NK-92 treated with Interleukin-12 subunit alpha and Interleukin-12 subunit beta, amount 100 ng/mL, for 24 hours (cell line): ENCODE results near the gene BPHL.
A peak's percentile ranks its signal among the peaks of the same experiment; 100 is the strongest.
"Not testable (repeated sequence)": the region's sequence is repeated elsewhere in the genome, so short reads cannot be mapped to it uniquely, and the experiment has no call there.

ENCODE experiments used
- DNase-seq: peaks from one replicate; lab custom pipeline; 2025; lab: John Stamatoyannopoulos, UW

Gene BPHL

DNA sequence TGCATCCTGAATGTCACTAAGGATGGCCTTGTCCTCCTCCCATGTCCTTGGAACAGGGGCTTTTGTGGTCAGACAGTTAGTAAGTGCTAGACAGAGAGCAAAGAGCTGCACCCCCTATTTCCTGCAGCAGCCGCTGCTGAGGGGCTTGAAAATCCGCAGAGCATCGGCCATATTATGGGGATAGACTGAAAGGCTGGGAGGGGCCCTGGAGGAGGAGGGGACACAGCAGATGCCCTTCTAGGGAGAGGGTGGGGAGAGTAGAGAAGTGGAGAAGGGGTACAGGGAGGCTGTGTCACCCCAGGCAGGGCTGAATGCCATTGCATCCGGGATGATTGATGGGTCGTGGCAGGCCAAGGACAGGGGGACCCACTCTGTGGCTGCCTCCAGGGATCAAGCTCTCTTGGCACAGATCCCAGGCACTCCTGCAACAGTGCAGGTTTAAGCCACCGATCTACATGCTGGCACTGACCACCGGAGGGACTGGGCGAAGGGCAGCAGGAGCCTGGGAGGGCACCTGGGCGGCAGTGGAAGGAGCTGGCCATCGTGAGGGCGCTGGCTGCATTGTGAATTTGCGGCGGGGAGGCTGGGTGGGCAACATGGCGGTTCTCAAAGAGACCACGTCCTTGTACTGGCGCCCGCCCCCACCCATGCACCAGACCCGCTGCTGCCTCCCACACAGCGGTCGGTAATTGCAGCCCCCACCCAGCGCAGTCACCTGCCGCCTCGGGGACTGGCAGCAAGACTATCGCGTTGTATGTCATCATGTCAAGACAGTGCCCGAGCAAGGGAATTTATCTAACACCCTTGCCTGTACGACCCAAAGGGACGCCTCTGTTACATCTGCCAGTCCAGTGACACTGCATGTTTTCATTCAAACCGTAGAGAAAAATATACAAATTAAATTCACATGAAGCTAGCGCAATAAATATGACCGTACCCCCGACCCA lies 37.9 kb downstream of the BPHL start:
- DNase-seq: not testable (repeated sequence)

DNA sequence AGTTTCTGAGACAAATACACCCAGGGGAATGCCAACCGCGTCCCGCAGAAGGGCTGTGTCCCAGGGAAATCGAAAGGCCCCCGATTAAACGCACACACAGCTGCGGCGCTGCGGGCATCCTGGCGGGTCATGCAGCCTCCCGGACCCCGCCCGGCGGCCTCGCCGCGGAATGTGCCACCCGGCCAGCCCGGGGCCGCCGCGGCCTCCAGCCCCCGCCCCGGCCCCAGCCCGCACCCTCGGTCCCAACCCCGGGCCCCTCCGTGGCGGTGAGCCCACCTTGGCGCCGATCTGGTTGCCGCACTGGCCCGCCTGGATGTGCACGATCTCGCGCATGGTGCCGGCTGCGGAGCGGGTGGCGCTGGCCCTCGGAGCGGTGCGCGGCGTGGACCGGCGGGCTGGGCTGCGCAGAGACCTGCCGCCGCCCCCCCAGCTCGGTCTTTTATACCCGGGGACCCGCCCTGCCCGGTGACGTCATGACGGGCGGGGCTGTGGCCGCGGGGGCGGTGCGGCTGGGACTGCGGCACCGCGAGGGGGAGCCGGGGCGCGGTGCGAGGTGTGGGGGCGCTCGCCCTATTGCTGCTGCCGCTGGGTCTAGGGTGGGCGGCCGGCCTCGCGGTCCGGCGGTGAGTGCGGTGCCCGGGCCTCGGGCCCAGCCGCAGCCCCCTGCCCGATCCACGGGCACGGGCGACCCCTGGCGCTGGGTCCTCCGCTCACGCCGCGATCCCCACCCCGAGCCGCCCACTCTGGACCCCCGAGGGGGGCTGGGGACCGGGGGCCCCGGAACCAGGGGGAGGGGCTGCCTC lies 38.8 kb downstream of the BPHL start, which contains the start of gene TUBB2A:
Gene TUBB2A, minus strand, starts transcription at position 414 of the 803 bp plus-strand sequence. Its CDS starts 81 bp downstream, at position 333.
- peak; percentile 27 for DNase-seq

- no peak for DNase-seq
Measured at GRCh38 chr6:3159805-3160781, 41.6 kb downstream of the BPHL start.

- no peak for DNase-seq
Measured at GRCh38 chr6:3162067-3162497, 43.6 kb downstream of the BPHL start.

GRCh38 chr6:3162565-3163247 lies 44.2 kb downstream of the BPHL start:
- no peak for DNase-seq

DNA sequence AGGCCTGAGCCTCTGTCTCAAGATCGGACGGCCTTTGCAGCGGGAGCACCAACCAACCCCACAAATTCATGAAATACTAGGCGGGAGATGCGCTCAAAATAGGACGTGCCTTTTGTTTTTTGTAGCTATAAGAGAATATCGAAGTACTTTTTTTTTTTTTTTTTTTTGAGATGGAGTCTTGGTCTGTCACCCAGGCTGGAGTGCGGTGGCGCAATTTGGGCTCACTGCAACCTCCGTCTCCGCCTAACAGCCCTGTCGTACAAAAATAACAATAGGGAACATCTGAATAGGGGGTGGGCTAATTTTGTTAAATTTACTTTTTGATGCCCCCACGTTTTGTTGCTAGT lies 44.7 kb downstream of the BPHL start:
- no peak for DNase-seq

DNA sequence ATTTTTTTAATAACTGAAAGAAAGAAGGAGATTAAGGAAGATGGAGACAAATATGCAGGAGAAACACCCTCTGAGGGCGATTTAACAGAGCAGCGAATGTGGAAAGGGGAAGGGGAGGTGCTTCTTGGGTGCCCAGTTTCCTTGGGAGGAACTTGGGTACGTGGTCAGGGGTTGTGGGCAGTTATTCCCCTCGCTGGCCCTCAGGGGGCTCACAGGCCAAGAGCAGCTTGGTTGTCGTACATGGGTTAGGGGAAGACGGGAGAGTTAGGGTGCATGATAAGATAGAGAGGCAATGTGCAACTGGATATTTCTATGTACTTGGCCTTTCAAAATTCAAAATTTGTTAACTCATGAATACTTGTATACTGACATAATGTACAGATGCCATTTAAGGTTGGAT lies 45.9 kb downstream of the BPHL start:
- DNase-seq: no peak

DNA sequence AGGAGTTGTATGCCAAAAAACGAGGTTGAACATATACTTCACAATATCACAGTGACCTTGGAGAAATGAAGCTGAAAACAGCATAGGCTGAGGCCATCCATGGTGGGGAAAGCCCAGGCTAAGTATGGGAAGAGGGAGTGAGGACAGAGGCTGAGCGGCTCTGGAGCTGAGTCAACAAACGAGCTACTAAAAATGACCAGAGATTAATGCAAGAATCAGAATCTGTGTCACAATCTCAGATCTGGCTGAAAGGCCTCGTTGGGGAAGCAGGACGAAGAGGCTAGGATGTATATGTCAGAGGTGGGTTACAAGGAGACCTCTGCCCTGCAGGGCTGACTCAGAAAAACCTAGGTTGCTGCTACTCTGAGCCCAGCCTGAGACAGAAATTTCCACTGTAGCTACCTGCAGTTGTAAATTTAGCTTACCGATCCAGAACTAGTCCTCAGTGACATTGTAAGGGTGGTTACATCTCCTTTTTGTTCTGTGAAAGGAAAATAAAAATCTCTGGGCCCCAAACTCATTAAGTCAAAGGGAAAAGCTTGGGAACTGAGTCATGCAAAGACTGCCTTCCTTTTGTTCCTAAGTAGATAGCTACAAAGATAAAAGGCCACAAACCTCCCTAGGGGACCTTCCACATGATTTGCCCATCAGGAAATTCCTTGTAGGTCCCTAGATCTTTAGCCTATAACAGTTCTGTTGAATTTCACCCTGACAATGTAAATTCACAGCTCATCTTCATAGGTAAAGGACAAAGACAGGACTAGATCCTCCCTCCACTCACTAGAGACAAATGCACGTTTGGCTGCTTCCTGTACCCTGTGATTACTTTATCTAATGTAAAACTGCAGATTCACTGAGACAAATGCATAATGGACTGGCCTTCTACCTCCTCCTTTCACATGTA lies 47.4 kb downstream of the BPHL start:
- no peak for DNase-seq

- not testable (repeated sequence) for DNase-seq
Measured at GRCh38 chr6:3166535-3167225, 48.2 kb downstream of the BPHL start.

DNA sequence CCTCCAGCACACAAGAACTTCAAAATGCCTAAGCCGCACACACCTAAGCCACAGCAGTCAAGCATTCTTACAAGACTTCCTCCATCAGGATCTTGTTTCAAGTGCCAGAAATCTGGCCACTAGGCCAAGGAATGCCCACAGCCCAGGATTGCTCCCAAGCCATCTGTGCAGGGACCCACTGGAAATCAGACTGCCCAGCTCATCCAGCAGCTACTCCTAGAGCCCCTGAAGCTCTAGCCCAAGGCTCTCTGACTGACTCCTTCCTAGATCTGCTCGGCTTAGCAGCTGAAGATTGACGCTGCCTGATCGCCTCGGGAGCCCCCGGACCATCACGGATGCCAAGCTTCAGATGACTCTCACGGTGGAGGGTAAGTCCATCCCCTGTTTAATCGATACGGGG lies 49.5 kb downstream of the BPHL start:
- DNase-seq: not testable (repeated sequence)

GRCh38 chr6:3170676-3171075 lies 52.2 kb downstream of the BPHL start:
- not testable (repeated sequence) for DNase-seq

DNA sequence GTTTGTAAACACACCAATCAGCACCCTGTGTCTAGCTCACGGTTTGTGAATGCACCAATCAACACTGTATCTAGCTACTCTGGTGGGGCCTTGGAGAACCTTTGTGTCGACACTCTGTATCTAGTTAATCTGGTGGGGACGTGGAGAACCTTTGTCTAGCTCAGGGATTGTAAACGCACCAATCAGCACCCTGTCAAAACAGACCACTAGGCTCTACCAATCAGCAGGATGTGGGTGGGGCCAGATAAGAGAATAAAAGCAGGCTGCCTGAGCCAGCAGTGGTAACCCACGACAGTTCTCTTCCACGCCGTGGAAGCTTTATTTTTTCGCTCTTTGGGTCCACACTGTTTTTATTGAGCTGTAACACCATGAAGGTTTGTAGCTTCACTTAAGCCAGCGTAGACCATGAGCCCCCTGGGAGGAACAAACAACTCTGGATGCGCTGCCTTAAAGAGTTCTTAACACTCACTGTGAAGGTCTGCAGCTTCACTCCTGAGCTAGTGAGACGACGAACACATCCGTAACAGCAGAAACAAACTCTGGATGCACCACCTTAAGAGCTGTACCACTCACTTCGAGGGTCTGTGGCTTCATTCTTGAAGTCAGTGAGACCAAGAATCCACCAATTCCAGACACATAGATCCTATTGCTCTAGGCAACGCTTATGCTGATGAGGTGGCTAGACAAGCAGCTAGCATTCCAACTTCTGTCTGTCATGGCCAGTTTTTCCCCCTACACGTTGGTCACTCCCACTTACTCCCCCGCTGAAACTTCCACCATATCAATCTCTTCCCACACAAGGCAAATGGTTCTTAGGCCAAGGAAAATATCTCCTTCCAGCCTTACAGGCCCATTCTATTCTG lies 53.0 kb downstream of the BPHL start:
- DNase-seq: not testable (repeated sequence)

- DNase-seq: not testable (repeated sequence)
Measured at GRCh38 chr6:3172789-3173188, 54.3 kb downstream of the BPHL start.

DNA sequence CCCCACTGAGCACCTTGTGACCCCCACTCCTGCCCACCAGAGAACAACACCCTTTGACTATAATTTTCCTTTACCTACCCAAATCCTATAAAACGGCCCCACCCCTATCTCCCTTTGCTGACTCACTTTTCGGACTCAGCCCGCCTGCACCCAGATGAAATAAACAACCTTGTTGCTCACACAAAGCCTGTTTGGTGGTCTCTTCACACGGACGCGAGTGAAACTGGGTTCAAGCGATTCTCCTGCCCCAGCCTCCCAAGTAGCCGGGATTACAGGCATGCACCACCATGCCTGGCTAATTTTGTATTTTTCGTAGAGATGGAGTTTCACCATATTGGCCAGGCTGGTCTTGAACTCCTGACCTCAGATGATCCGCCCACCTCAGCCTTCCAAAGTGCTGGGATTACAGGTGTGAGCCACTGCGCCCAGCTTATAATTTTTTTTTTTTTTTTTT lies 55.2 kb downstream of the BPHL start:
- not testable (repeated sequence) for DNase-seq

GRCh38 chr6:3175715-3176402 lies 57.3 kb downstream of the BPHL start:
- DNase-seq: no peak

DNA sequence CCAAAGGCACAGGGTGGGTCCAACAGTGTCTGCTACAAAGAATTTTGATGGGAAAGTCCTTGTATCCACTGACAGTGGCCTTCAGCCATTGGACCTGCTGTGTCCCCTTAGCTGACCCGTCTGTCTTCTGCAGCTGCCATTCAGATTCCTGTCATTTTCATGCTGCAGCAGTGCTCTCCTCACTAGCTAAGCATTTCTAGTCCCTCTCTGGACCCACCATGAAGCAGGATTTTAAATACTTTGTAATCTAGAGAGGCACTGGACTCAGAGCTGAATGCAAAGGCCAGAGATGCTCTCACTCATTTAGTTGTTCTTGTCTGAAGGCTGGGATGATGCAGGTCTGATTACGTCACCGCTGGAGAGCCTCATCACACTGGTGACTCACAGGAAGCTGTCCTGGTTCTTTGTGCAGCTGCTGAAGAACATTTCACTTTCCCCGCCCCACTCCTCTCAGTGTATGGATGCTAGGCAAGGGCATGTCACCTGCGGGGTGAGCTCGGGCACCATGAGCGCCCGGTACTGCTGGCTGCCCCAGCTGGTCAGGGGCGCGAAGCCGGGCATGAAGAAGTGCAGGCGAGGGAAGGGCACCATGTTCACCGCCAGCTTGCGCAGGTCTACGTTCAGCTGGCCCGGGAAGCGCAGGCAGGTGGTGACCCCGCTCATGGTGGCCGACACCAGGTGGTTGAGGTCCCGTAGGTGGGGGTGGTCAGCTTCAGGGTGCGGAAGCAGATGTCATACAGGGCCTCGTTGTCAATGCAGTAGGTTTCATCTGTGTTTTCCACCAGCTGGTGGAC lies 58.2 kb downstream of the BPHL start:
- DNase-seq: peak; percentile 65

DNA sequence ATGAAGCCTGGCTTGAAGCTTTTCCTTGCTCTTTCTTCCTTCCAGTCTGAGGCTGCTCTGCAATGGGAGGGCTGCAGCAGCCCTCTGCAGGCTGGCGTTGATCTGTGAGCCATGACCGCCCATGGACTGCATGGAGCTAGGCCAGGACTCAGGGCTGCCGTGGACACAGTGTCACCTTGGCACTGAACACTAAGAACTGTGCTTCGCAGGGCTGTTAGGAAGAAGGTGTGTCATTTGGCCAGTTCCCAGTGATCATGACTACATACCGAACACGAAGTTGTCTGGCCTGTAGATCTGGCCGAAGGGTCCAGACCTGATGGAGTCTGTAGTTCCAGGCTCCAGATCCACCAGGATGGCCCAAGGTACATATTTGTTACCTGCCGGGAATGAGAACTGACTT lies 60.2 kb downstream of the BPHL start:
- not testable (repeated sequence) for DNase-seq
